Aorta (tissue), 5 donors: ENCODE results near the gene FAM20A. TPM values are rescaled to one million over a fixed set of nuclear protein-coding genes. Genes with fewer than 3 reads are reported as not detected.
A peak's percentile ranks its signal among the peaks of the same experiment; 100 is the strongest.
"Not testable (repeated sequence)": the region's sequence is repeated elsewhere in the genome, so short reads cannot be mapped to it uniquely, and the experiment has no call there.

Experiments used
- ATAC-seq: fragments of 200-7000 bp; cut with Tn5 transposase; one replicate; pipeline ENCODE4 v1.9.1; 2022; ENCODE audit warnings: moderate library complexity; ENCODE audit not compliant: low FRiP score
- DNase-seq, 2 donors: peaks; one replicate each; pipeline ENCODE4 v3.0.0-alpha.2; 2020
- H3K27ac ChIP-seq, 2 donors: one replicate each; pipeline ENCODE4 v1.5.1; 2013; ENCODE audit warnings: low read length in 2 of 2, mild to moderate bottlenecking in 2 of 2, moderate library complexity in 2 of 2, control low read depth in 1 of 2, inconsistent platforms in 1 of 2, low read depth in 1 of 2
- H3K27me3 ChIP-seq, 2 donors: one replicate each; pipeline ENCODE4 v1.6.1; 2013; ENCODE audit warnings: control low read depth in 1 of 2, low read length in 1 of 2, mild to moderate bottlenecking in 1 of 2, moderate library complexity in 1 of 2; ENCODE audit not compliant: insufficient read depth in 2 of 2, control insufficient read depth in 1 of 2
- H3K36me3 ChIP-seq, 2 donors: one replicate each; pipeline ENCODE4 v1.6.1; 2013; ENCODE audit warnings: control low read depth in 1 of 2, low read length in 1 of 2, mild to moderate bottlenecking in 1 of 2; ENCODE audit not compliant: insufficient read depth in 2 of 2, control insufficient read depth in 1 of 2
- H3K4me1 ChIP-seq, 2 donors: one replicate each; pipeline ENCODE4 v1.6.1; 2013; ENCODE audit warnings: low read length in 2 of 2, control low read depth in 1 of 2, mild to moderate bottlenecking in 1 of 2, moderate library complexity in 1 of 2; ENCODE audit not compliant: insufficient read depth in 2 of 2, control insufficient read depth in 1 of 2
- H3K4me3 ChIP-seq, 2 donors: one replicate each; pipeline ENCODE4 v1.5.1; 2013; ENCODE audit warnings: low read length in 2 of 2, control low read depth in 1 of 2, mild to moderate bottlenecking in 1 of 2
- H3K9me3 ChIP-seq: one replicate; pipeline ENCODE4 v1.6.1; 2013; ENCODE audit warnings: mild to moderate bottlenecking, low read length; ENCODE audit not compliant: control insufficient read depth
- WGBS, 2 donors: extraction: QIAGEN DNeasy Blood & Tissue Kit; methylation state at CpG; one replicate each; pipeline ENCODE4 v1.1.7; 2013; 5-methylcytosine and 5-hydroxymethylcytosine counted together
- intact Hi-C, 2 donors: fragments of 100-400 bp; cut with DNase I; formaldehyde crosslinking; loops; one replicate each; pipeline versions ENCODE4 v1.14.2 to v1.15.0; 2022
- polyA plus RNA-seq, 2 donors: library from polyadenylated mRNA; stranded (reverse); fragments of 200-250 nt; gene quantifications; one replicate each; pipeline ENCODE4 v1.2.3, GENCODE V29; 2013
- total RNA-seq, 2 donors: library from RNA; stranded (reverse); fragmentation: NEBNext Ultra II Directional; extraction: Animal tissue kit (Norgen Biotek cat#: 25700); gene quantifications; one replicate each; pipeline ENCODE4 v1.2.1, GENCODE V29; 2021
- donor health status: healthy with polysubstance abuse.
- donor health status: Bipolar disorder and iron deficiency.
- donor health status: DM: no; HTN: no; CAD: no.
- donor health status: DM: no; HTN: no; CAD: no.
- donor health status: DM: yes; HTN: yes; CAD: no.

The FAM20A gene
- total and polyA plus RNA-seq, 4 donors, result 0.69 to 71.6 (median 11.2) TPM

DNA sequence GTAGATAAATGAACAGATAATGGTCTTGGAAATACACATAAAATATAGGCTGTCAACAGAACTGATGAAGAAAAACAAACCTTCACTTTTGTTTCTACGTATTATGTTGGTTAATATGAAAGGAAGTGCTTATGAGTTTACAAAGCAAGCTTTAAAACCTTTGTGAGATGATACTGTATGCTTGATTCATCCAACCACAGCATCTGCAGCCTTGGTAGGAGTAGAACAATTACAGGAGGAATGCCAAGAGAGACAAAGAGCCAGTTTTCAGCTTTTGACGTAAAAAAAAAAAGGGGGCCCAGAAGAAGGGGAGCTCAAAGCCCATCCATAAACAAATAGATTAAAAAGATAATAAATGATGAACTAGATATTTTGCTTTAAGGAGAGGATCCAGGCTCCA lies 13.3 kb downstream of the FAM20A start:
- Histone ChIP-seq H3K27me3 (peaks cover 0 to 2% of the 10 kb centered on the region in 2 donors), H3K9me3 (peaks cover 7% of the 10 kb centered on the region), H3K27ac (no peak overlapping the region), H3K36me3 (no peaks in the 10 kb centered on the region), H3K4me1 (no peaks in the 10 kb centered on the region), H3K4me3 (no peak overlapping the region)
- intact Hi-C loops, result no loop called here
- ATAC-seq, result no peak
- no peak for DNase-seq
- 94% methylated on average over 2 of the region's 2 CpGs for WGBS, 2 donors

GRCh38 chr17:68587026-68587425 lies 14.1 kb downstream of the FAM20A start:
- Histone ChIP-seq H3K4me1 (no peaks in the 10 kb centered on the region), H3K4me3 (no peak overlapping the region), H3K9me3 (peaks cover 7% of the 10 kb centered on the region), H3K27ac (no peak overlapping the region), H3K36me3 (no peaks in the 10 kb centered on the region), H3K27me3 (peaks cover 0 to 2% of the 10 kb centered on the region in 2 donors)
- ATAC-seq (no peak), DNase-seq (no peak)
- 96 to 98% methylated on average over 5 of the region's 5 CpGs for WGBS, 2 donors
- intact Hi-C loops, result no loop called here

DNA sequence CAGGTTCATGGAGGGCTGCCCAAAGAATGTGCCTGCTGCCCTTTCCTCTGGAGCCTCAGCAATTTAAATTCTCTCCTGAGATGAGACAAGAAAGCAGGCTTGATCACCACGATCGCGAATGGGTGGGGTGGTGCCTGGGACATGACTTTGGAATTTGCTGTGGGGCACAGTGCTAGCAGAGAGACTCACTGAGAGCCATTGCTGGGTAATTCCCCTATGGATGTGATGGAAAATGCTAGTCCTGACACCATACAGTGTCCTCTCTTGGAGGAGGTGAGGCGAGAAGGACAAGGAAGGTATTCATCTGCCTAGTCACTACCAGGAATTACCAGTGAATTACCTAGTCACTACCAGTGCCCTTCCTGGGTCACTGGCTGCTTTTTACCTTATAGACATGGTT lies 15.5 kb downstream of the FAM20A start:
- Histone ChIP-seq H3K4me3 (no peak overlapping the region), H3K27me3 (peaks cover 0 to 2% of the 10 kb centered on the region in 2 donors), H3K27ac (no peak overlapping the region), H3K4me1 (no peaks in the 10 kb centered on the region), H3K36me3 (no peaks in the 10 kb centered on the region), H3K9me3 (peaks cover 7% of the 10 kb centered on the region)
- intact Hi-C loops, result no loop called here
- DNase-seq, result no peak
- ATAC-seq, result no peak
- 68 to 73% methylated on average over 4 of the region's 4 CpGs for WGBS, 2 donors

- no peak for ATAC-seq
- Histone ChIP-seq H3K4me3 (no peak overlapping the region), H3K4me1 (no peaks in the 10 kb centered on the region), H3K9me3 (peaks cover 7% of the 10 kb centered on the region), H3K36me3 (no peaks in the 10 kb centered on the region), H3K27ac (no peak overlapping the region), H3K27me3 (peaks cover 0 to 2% of the 10 kb centered on the region in 2 donors)
- DNase-seq, result no peak
- WGBS, 2 donors, result 79 to 85% methylated on average over 5 of the region's 5 CpGs
- intact Hi-C loops, result no loop called here
These were observed 16.4 kb downstream of the FAM20A start for GRCh38 chr17:68584581-68585303.

GRCh38 chr17:68582867-68583266 lies 18.3 kb downstream of the FAM20A start:
- 57 to 66% methylated on average over 6 of the region's 6 CpGs for WGBS, 2 donors
- H3K27ac ChIP-seq, ATAC-seq, H3K4me1 ChIP-seq, DNase-seq, H3K36me3 ChIP-seq, H3K4me3 ChIP-seq, H3K27me3 ChIP-seq, intact Hi-C loops, H3K9me3 ChIP-seq: not testable (repeated sequence)

GRCh38 chr17:68581863-68582645 lies 19.1 kb downstream of the FAM20A start:
- H3K4me3 ChIP-seq, result no peak overlapping the region
- no peak for ATAC-seq
- intact Hi-C loops, result no loop called here
- no peak for DNase-seq
- no peaks in the 10 kb centered on the region for H3K27me3 ChIP-seq
- no peak overlapping the region for H3K27ac ChIP-seq
- H3K4me1 ChIP-seq, result no peaks in the 10 kb centered on the region
- no peaks in the 10 kb centered on the region for H3K36me3 ChIP-seq
- H3K9me3 ChIP-seq, result peaks cover 3% of the 10 kb centered on the region
- WGBS, 2 donors, result 79 to 84% methylated on average over 9 of the region's 9 CpGs

DNA sequence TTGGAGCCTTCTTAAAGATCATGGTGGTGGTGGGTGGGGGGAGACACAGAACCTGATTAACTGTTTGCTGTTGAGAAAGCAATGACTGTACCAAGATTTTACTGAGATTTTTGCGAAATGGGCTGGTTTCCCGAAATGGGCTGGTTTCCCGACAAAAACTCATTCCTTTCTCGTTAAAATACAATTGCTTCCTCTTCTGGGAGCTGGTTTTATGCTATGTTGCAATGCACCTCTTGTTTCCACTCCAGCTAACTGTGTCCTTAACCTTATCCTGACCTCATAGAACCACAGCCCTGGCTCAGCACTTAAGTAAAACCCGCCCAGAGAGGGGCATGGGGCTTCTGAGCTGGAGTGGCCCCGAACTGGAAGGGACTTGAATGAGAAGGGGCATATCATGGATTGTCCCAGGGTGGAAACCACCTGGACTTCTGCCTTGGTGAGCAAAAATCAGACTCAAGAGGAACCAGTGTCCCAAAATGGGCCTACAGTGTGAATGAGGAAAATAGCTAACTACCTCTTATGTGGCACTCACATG lies 20.9 kb downstream of the FAM20A start:
- Histone ChIP-seq H3K36me3 (no peaks in the 10 kb centered on the region), H3K4me1 (no peaks in the 10 kb centered on the region), H3K27ac (no peak overlapping the region), H3K9me3 (no peaks in the 10 kb centered on the region), H3K27me3 (no peaks in the 10 kb centered on the region), H3K4me3 (no peak overlapping the region)
- peak; percentile 77 for ATAC-seq
- intact Hi-C loops, result no loop called here
- 83 to 86% methylated on average over 6 of the region's 6 CpGs for WGBS, 2 donors
- DNase-seq, result peak in 1 of 2 donors; percentile 68

DNA sequence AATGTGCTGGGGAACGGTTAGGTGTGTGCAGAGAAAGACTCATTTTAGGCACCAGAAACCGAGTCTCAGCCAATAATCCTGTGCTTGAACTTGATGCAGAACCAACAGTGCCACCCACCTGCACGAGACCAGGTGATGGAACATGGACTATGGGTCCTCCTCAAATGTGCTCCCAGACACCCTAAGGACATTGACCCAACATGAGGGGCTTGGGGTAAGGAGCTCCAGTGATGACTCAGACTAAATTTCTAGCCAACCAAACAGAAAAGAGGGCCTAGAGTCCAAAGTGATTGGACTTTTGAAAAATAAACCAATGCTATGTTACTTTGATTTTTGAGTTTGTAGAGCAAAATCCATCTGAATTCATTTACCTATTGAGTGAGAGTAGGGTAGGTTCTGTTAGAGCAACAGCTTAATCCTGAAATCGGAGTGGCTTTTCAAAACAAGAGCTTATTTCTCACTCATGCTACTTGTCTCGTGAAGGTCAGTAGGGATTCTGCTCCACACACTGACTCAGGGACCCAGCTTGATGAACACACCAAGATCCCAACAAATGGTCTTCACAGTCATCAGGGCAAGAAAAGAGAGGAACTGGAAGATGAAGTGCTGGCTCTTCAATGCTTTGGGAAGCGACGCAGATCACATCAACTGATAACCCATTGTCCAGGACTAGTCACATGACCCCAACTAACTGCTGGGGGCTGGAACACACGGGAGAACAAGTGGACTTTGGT lies 21.8 kb downstream of the FAM20A start:
- H3K4me1 ChIP-seq, result no peaks in the 10 kb centered on the region
- WGBS, 2 donors, result 93 to 94% methylated on average over 8 of the region's 8 CpGs
- intact Hi-C loops, result no loop called here
- H3K4me3 ChIP-seq, result no peak overlapping the region
- no peaks in the 10 kb centered on the region for H3K27me3 ChIP-seq
- no peak overlapping the region for H3K27ac ChIP-seq
- no peaks in the 10 kb centered on the region for H3K9me3 ChIP-seq
- no peak for ATAC-seq
- no peak for DNase-seq
- no peaks in the 10 kb centered on the region for H3K36me3 ChIP-seq
